ENCODE measurements around the gene USO1.
"Not testable (repeated sequence)": the region's sequence is repeated elsewhere in the genome, so short reads cannot be mapped to it uniquely, and the experiment has no call there.

USO1 gene

GRCh38 chr4:75790024-75790423, 65.6 kb downstream of the USO1 start:
- H3K27me3 ChIP-seq, result no peaks in the 10 kb centered on the region
- no peak for DNase-seq
- no peak for TF ChIP-seq CTCF (IDR thresholded peaks at IDR 0.05; ENCODE audit: low read depth, low read length)
- H3K9me3 ChIP-seq, result no peaks in the 10 kb centered on the region
- no peak overlapping the region for H3K4me3 ChIP-seq (ENCODE audit: low read depth, low read length)
- H3K4me1 ChIP-seq, result no peaks in the 10 kb centered on the region
- H3K36me3 ChIP-seq, result peaks cover 5% of the 10 kb centered on the region; the same call in 1 of the 2 replicates

GRCh38 chr4:75800972-75801371, 76.6 kb downstream of the USO1 start:
- no peak for TF ChIP-seq CTCF (IDR thresholded peaks at IDR 0.05; ENCODE audit: low read depth, low read length)
- no peak for DNase-seq
- no peaks in the 10 kb centered on the region for H3K9me3 ChIP-seq
- peaks cover 3% of the 10 kb centered on the region for H3K4me1 ChIP-seq
- no peaks in the 10 kb centered on the region for H3K27me3 ChIP-seq
- H3K36me3 ChIP-seq, result peaks cover 11% of the 10 kb centered on the region
- H3K4me3 ChIP-seq (ENCODE audit: low read depth, low read length), result no peak overlapping the region

- H3K4me1 ChIP-seq; DNase-seq; H3K27me3 ChIP-seq; H3K9me3 ChIP-seq; H3K4me3 ChIP-seq (ENCODE audit: low read depth, low read length): not testable (repeated sequence)
- H3K36me3 ChIP-seq, result peaks cover 22% of the 10 kb centered on the region
These were observed 81.7 kb downstream of the USO1 start for GRCh38 chr4:75806035-75806434.

GRCh38 chr4:75817901-75818300, 93.5 kb downstream of the USO1 start:
- Histone ChIP-seq H3K36me3 (peaks cover 14% of the 10 kb centered on the region), H3K27me3 (no peaks in the 10 kb centered on the region), H3K4me1 (no peaks in the 10 kb centered on the region), H3K9me3 (no peaks in the 10 kb centered on the region), H3K4me3 (ENCODE audit: low read depth, low read length) (no peak overlapping the region)
- no peak for TF ChIP-seq CTCF (IDR thresholded peaks at IDR 0.05; ENCODE audit: low read depth, low read length)
- no peak for DNase-seq

- no peak overlapping the region for H3K4me3 ChIP-seq (ENCODE audit: low read depth, low read length)
- DNase-seq, result no peak
- no peak for TF ChIP-seq CTCF (IDR thresholded peaks at IDR 0.05; ENCODE audit: low read depth, low read length)
These were observed 94.7 kb downstream of the USO1 start for GRCh38 chr4:75819121-75819520.

GRCh38 chr4:75820197-75820596, 95.8 kb downstream of the USO1 start:
- no peak for TF ChIP-seq CTCF (IDR thresholded peaks at IDR 0.05; ENCODE audit: low read depth, low read length)
- peaks cover under 1% of the 10 kb centered on the region; the same call in 1 of the 2 replicates for H3K36me3 ChIP-seq
- no peaks in the 10 kb centered on the region for H3K4me1 ChIP-seq
- no peaks in the 10 kb centered on the region for H3K9me3 ChIP-seq
- no peak overlapping the region for H3K4me3 ChIP-seq (ENCODE audit: low read depth, low read length)
- no peak for DNase-seq
- H3K27me3 ChIP-seq, result no peaks in the 10 kb centered on the region

More at GRCh38 chr4:75819121-75819520, 94.7 kb downstream of the USO1 start:
- Histone ChIP-seq H3K27me3 (no peaks in the 10 kb centered on the region), H3K4me1 (no peaks in the 10 kb centered on the region), H3K9me3 (no peaks in the 10 kb centered on the region), H3K36me3 (peaks cover 7% of the 10 kb centered on the region)

GRCh38 chr4:75820676-75821075, 96.3 kb downstream of the USO1 start:
- no peak for TF ChIP-seq CTCF (IDR thresholded peaks at IDR 0.05; ENCODE audit: low read depth, low read length)
- no peak for DNase-seq
- Histone ChIP-seq H3K36me3 (no peaks in the 10 kb centered on the region), H3K9me3 (no peaks in the 10 kb centered on the region), H3K4me3 (ENCODE audit: low read depth, low read length) (no peak overlapping the region), H3K4me1 (no peaks in the 10 kb centered on the region), H3K27me3 (no peaks in the 10 kb centered on the region)
